ENCODE measurements around the gene MRRF.
"Not testable (repeated sequence)": the region's sequence is repeated elsewhere in the genome, so short reads cannot be mapped to it uniquely, and the experiment has no call there.

MRRF gene

GRCh38 chr9:122277285-122277897, 12.7 kb downstream of the MRRF start:
- no peak for DNase-seq (ENCODE audit: low read depth)

- no peak for DNase-seq (ENCODE audit: low read depth)
Measured at GRCh38 chr9:122281368-122281767, 16.7 kb downstream of the MRRF start.

GRCh38 chr9:122286764-122287163, 22.1 kb downstream of the MRRF start:
- no peak for DNase-seq (ENCODE audit: low read depth)

- no peak for DNase-seq (ENCODE audit: low read depth)
Measured at GRCh38 chr9:122287214-122287720, 22.6 kb downstream of the MRRF start.

GRCh38 chr9:122291458-122291857, 26.8 kb downstream of the MRRF start:
- no peak for DNase-seq (ENCODE audit: low read depth)

GRCh38 chr9:122294531-122294930, 29.8 kb downstream of the MRRF start:
- DNase-seq (ENCODE audit: low read depth): no peak

- no peak for DNase-seq (ENCODE audit: low read depth)
Measured at GRCh38 chr9:122297512-122297911, 32.8 kb downstream of the MRRF start.

- no peak for DNase-seq (ENCODE audit: low read depth)
Measured at GRCh38 chr9:122302237-122303093, 37.8 kb downstream of the MRRF start.

GRCh38 chr9:122307061-122307460, 42.4 kb downstream of the MRRF start:
- DNase-seq (ENCODE audit: low read depth): no peak

- no peak for DNase-seq (ENCODE audit: low read depth)
Measured at GRCh38 chr9:122307925-122308324, 43.2 kb downstream of the MRRF start.

- DNase-seq (ENCODE audit: low read depth): no peak
Measured at GRCh38 chr9:122309861-122310260, 45.2 kb downstream of the MRRF start.

GRCh38 chr9:122314165-122314564, 49.5 kb downstream of the MRRF start:
- no peak for DNase-seq (ENCODE audit: low read depth)

- no peak for DNase-seq (ENCODE audit: low read depth)
Measured at GRCh38 chr9:122315534-122315933, 50.9 kb downstream of the MRRF start.

- no peak for DNase-seq (ENCODE audit: low read depth)
Measured at GRCh38 chr9:122318284-122318683, 53.6 kb downstream of the MRRF start.

GRCh38 chr9:122320413-122320881, 55.8 kb downstream of the MRRF start:
- DNase-seq (ENCODE audit: low read depth): no peak

- no peak for DNase-seq (ENCODE audit: low read depth)
Measured at GRCh38 chr9:122322553-122322952, 57.9 kb downstream of the MRRF start.

- DNase-seq (ENCODE audit: low read depth): not testable (repeated sequence)
Measured at GRCh38 chr9:122324665-122325064, 60.0 kb downstream of the MRRF start.

- no peak for DNase-seq (ENCODE audit: low read depth)
Measured at GRCh38 chr9:122325124-122325523, 60.4 kb downstream of the MRRF start.

- DNase-seq (ENCODE audit: low read depth): no peak
Measured at GRCh38 chr9:122327175-122327574, 62.5 kb downstream of the MRRF start.

GRCh38 chr9:122329597-122329996, 64.9 kb downstream of the MRRF start:
- DNase-seq (ENCODE audit: low read depth): no peak

- DNase-seq (ENCODE audit: low read depth): not testable (repeated sequence)
Measured at GRCh38 chr9:122330466-122330865, 65.8 kb downstream of the MRRF start.

GRCh38 chr9:122331523-122331927, 66.8 kb downstream of the MRRF start:
- no peak for DNase-seq (ENCODE audit: low read depth)

GRCh38 chr9:122332083-122332482, 67.4 kb downstream of the MRRF start:
- no peak for DNase-seq (ENCODE audit: low read depth)
